ENCODE results near the gene G3BP2.
"Not testable (repeated sequence)": the region's sequence is repeated elsewhere in the genome, so short reads cannot be mapped to it uniquely, and the experiment has no call there.

G3BP2 gene

DNA sequence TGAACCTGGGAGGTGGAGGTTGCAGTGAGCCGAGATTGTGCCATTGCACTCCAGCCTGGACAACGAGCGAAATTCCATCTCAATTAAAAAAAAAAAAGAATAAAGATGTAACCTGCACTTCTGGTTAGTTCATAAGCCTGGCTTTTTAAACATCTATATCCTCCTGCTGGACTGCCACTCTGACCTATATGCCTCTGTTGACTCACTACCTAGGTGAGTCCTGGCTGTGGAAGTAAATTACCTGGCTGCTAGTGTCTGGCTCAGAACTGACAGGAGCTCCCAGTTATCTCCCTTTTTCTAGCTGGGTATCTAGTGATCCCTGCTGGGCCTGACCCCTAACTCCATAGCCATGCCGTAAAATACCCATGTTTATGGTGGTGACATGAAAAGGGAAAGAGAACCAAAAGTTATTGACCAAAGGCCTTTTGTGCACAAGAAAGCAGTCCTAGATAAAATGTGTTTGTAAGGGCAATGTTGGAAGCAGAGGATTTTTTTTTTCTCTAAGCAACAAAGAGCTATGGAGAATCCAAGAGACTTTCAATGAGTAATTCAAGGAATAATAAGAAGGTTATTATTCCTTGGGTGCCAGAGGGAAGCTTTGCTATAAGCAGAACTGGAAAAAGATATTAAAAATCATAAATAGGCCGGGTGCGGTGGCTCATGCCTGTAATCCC, 10.4 kb upstream of the G3BP2 start:
- DNase-seq = no peak

GRCh38 chr4:75679876-75680575, 6.8 kb upstream of the G3BP2 start:
- no peak for DNase-seq

DNA sequence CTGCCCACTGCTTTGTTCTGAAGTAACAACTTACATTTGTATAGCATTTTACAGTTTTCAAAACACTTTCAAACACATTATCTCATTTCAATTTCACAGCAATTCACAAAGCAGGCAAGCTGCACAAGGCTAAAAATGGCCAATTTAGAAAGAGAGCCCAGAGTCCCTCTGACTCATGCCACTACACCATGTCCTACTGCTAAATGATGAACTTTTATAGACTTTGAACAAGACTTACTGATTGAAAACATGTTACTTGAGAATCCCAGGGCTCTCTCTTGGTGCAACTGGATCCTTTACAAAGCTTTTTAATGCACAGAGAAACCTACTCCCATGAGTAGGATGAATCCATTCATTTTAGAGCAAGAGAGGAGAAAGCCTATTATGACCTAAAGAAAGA, 5.8 kb upstream of the G3BP2 start:
- DNase-seq = no peak

GRCh38 chr4:75678473-75678872, 5.3 kb upstream of the G3BP2 start:
- no peak for DNase-seq

DNA sequence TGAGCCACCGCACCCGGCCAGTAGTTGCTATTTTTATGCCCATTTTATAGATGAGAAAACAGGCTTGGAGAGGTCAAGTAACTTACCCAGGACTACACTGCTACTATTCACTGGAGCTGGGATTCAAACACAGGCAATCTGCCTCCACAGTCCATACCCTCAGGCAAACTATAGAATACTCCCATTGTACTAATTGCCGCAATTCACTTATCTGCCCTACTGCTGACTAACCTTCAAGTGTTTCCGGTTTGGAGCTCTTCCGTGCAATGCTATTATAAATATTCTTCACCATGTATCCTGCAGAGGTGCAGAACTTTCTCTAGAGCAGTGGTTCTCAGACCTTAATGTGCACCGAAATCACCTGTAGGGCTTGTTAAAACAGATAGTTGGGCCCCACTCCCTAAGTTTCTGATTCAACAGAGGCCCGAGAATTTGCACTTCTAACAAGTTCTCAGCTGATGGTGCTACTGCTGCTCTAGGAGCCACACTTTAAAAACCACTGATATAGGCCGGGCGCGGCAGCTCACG, 1.9 kb upstream of the G3BP2 start:
- DNase-seq = no peak

- no peak for DNase-seq
Observed at GRCh38 chr4:75673959-75674328, 733 bp upstream of the G3BP2 start.

GRCh38 chr4:75672461-75673026, 667 bp downstream of the G3BP2 start:
- peak; percentile 78 to 80 for DNase-seq

DNA sequence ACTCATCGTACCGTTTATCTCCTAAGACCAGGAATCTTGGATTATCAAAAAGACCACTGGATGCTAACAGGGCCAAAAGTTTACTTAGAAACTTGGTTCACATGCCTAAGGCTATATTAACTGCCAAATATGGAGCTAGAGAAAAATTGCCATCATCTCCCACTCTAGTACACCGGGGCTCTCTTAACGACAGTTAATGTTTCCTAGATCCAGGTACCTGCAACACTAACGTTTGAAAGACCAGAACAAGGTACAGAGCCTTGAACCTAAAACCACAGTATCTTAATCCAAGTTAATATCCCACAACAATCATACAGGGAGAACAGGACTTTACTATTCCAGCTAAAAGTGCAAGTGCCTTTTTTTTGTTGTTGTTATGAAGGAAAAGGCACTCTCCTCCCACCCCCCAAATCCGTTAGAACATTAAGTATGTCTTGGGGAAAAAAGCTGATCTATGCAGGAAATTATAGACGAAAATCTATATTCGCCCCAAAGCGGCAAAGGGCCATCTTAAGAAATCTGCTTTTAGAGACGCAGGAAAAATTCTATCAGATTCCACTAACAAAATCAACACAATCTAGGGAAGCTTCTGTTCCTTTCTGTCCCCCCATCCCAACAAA, 1.3 kb downstream of the G3BP2 start:
- DNase-seq = no peak

- DNase-seq = no peak
Observed at GRCh38 chr4:75668596-75668995, 4.6 kb downstream of the G3BP2 start.

GRCh38 chr4:75667636-75668035, 5.6 kb downstream of the G3BP2 start:
- not testable (repeated sequence) for DNase-seq

DNA sequence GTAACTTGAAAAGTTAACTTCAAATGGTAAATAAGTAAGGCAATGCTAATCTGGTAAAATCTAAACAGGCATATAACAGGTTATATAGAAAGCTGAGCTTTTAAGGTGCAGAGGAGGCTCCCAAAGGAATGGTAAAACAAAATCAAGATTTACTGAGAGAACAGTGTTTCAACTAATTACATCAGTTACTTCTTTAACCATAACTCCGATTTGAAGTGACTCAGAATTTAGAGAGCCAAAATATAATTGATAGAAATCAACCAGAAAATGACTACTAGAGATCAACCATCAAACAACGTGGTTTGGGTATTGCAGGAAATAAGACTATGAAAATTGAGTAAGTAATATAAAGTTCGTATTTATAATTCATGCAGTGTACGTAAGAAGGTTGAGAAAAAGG, 6.9 kb downstream of the G3BP2 start:
- DNase-seq = no peak

DNA sequence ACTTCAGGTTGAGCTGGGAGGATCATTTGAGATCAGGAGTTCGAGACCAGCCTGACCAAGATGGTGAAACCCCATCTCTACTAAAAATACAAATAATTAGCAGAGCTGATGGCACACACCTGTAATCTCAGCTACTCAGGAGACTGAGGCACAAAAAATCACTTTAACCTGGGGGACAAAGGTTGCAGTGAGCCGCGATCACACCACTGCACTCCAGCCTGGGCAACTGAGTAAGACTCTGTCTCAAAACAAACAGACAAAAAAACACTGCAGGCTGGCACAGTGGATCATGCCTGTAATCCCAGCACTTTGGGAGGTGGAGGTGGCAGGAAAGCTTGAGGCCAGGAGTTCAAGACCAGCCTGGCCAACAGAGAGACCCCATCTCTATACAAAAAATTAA, 8.6 kb downstream of the G3BP2 start:
- not testable (repeated sequence) for DNase-seq

GRCh38 chr4:75662626-75663025, 10.6 kb downstream of the G3BP2 start:
- DNase-seq = no peak

- DNase-seq = no peak
Observed at GRCh38 chr4:75660491-75660890, 12.7 kb downstream of the G3BP2 start.

GRCh38 chr4:75659512-75660031, 13.6 kb downstream of the G3BP2 start:
- no peak for DNase-seq

- DNase-seq = no peak
Observed at GRCh38 chr4:75658876-75659275, 14.3 kb downstream of the G3BP2 start.

DNA sequence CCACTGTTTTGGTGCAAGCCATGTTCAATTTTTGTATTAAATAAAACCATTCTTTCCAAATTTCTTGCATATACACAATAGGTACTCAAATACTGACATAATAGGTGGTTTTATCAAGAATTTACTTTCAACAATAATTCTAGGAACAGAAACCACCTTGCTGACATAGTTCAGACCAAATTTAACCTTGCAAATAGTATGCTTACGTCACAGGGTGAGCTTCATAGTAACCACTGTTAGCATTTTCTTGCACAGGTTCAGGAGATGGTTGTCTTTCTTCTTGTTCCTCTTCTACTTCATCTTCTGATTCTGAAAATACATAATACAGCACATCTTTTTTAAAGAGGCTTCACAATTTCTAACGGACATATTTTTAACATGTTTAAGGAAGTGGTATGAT, 17.6 kb downstream of the G3BP2 start:
- peak in 1 of 2 donors; percentile 12 for DNase-seq

- DNase-seq = no peak
Observed at GRCh38 chr4:75654905-75655304, 18.3 kb downstream of the G3BP2 start.

DNA sequence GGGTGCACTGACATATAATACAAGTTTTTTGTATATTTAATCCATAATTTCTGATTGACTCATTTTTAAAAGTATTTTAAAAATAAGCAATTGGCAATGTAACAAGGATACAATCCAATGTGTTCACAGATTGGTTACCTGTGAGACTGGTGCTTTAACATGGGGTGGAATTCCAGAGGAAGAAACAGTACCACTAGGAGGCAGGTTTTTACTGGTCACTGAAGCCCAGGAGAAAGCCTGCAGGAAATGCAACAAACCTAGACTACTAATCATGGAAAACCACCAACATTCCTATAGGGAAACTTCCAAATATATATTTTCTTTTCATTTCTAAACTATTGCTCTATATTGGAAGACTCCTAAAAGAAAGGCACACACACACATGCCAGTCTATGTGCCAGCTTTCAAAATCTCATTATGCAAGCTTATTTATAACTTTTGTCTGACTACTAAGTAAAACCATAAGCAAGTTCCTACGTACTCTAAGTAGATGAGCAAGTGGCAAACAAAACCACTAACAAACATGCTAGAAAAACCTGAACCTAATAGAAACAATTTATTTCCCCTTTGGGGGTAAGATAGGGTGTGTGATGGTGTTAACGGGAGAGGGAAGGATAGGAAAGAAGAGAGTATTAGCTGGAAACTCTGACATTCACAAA, 19.2 kb downstream of the G3BP2 start:
- DNase-seq = no peak

- DNase-seq = no peak
Observed at GRCh38 chr4:75644095-75644494, 29.1 kb downstream of the G3BP2 start.

GRCh38 chr4:75643651-75644050, 29.6 kb downstream of the G3BP2 start:
- no peak for DNase-seq

GRCh38 chr4:75639124-75639695, 34.0 kb downstream of the G3BP2 start:
- no peak for DNase-seq

- DNase-seq = no peak
Observed at GRCh38 chr4:75637827-75638226, 35.4 kb downstream of the G3BP2 start.

All from activated CD4-positive, alpha-beta T cell treated with anti-CD3 and anti-CD28 coated beads for 4 hours (primary cell).